Activated naive CD8-positive, alpha-beta T cell treated with anti-CD3 and anti-CD28 coated beads, Interleukin-2, amount 50 U/mL, for 16 hours (primary cell): Measurements from ENCODE around the gene CD1E.
"Not testable (repeated sequence)": the region's sequence is repeated elsewhere in the genome, so short reads cannot be mapped to it uniquely, and the experiment has no call there.

Experiments used
- DNase-seq: peaks from one replicate; pipeline ENCODE4 v3.0.0-alpha.2; 2020; ENCODE audit warnings: low read depth, low spot score

CD1E gene

DNA sequence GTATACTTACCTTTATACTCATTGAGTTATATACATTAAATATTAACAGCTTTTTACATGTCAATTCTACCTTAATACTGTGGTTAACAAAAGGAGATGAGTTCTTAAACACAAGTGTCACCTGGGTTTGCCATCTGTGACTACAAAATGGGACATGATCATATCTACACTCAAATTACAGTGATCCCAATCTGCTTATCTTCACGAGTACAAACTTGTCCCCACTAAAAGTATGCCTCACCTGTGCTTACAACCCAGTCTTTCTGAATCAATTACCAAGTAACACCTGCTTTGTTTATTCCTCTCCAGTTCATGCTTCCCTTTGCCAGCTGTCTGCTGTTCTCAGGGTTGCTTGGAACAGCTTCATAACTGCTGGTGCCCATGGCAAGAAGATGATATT, 8.8 kb downstream of the CD1E start:
- DNase-seq: no peak

DNA sequence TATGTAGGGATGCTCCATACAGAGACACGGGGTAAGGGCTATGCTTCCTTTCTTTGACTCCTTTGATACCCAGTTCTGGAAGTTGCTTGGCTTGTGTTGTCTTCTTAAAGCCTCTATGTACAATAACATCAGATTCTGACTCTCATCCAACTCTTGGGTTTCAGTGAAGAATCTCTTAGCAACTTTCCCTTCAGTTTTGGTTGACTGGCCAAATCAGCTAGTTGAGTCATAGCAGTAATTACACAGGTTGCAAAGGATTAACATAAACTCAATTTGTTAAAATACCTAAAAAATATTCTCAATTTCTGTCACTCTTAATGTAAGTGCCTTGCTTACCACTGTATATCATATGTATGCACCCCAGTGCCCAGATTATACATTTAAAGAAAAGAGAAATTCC, 9.2 kb downstream of the CD1E start:
- DNase-seq: no peak

DNA sequence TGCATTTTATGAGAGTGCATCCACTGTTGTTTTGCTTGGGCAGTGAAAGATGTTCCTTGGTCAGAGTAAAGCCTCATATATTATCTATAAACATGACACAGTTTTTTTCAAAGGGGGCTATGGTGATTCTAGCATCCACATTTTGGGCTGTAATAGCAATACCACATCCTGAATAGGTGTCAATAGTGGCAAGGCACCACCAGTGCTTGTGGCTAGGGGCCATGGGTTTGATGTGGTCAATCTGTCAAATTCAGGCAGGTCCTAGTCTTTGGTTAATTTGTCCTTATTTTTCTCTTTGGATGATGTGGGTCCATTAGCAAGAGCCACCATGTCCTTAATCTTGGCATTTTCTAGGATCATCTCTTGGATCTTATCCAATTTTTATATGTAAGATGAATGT, 13.1 kb downstream of the CD1E start:
- no peak for DNase-seq

DNA sequence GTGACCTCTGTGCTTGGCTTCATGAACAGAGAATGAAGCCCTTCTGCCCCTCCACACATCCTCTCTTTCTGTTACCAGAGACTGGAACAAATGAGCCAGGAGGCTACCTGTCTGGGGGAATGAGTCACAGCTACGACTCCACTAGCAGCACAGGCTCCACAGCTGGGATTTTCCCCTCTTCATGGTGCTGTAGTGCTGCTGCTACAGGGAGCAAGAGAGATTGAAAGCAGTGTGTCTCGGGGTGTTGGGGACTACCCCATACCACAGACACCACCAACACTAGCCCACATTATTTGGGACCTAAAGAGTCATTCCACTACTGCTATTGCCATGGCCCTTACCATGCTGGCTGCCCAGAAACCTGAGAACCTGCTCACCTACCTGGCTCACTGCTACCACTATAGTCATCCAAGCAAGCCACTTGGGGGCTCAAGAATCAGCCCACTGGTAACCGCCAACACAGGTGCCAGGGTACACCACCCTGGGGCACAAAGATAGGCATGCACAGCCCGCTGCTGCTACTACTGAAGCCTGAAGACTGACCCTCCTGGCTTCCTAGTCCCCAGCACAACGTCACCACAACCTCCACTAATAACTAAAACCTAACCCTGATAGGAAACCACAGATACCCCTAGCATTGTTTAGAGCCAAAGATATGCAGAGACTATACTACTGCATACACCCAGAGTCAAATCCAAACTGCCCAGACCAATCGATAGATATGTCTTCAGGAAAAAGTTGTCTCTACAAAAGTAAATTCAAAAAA, 17.7 kb downstream of the CD1E start:
- DNase-seq: no peak

DNA sequence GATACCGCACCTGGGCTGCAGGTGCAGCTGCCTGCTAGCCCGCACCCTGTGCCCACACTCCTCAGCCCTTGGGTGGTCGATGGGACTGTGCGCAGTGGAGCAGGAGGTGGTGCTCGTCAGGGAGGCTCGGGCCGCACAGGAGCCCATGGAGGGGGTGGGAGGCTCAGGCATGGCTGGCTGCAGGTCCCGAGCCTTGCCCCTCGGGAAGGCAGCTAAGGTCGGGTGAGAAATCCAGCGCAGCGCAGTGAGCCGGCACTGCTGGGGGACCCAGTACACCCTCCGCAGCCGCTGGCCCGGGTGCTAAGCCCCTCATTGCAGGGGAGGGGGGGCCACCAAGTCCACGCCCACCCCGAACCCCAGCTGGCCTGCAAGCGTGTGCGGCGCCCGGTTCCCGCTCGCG, 20.4 kb downstream of the CD1E start:
- DNase-seq: not testable (repeated sequence)

DNA sequence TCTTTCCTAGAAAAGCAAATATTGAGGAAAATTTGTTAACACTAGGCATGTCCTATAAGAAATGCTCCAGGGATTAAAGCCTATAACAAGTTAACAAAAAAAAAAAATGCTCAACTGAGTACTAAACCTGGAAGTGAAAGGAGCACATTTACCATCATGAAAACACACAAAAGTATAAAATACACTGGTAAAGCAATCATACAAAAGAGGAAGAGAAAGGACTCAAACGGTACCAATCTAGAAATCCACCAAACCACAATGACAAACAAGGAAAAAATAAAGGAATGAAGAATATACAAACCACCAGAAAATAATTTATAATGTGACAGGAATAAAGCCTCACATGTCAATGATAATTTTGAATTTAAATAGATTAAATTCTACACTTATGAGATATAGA, 21.2 kb downstream of the CD1E start:
- DNase-seq: no peak

- DNase-seq: no peak
These were observed 36.6 kb downstream of the CD1E start for GRCh38 chr1:158390331-158390730.

DNA sequence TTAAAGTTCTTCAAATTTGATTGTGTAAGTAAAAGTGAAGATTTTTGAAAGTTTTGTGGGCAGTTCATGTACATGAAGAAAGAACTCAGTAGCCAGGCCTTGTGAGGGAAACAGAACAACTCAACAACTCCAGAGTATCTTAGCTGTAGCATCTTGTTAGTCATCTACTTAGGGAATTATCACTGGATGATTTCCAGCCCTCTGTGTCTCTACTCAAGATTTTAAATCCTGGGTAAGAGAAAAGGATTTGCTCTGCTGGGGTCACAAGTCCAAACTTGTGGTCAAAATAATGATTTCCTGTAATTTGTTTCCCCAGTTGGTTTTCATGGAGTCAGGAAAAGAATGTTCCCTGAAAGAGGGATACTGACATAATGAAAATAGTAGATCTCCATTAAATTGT, 37.4 kb downstream of the CD1E start:
- no peak for DNase-seq

DNA sequence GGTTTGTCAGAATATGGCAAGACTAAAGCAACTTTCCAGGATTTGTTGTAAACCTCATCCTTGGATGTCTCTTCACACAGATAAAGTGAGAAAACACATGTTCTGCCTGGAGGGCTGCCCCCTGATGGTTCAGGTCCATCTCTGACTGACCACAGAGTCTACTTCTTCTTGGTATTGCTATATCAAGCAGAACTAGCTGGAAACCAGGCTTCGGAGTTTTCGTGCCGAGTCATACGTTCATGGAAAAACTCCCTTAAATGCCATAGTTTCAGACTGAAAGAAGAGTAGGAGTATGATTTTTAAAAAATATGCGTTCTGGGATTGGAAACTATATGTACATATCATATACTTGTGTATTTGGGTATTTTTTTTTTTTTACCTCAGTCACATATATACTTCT, 39.8 kb downstream of the CD1E start:
- DNase-seq: no peak

GRCh38 chr1:158396646-158397045, 43.0 kb downstream of the CD1E start:
- DNase-seq: no peak

GRCh38 chr1:158398818-158399514, 45.3 kb downstream of the CD1E start, which contains the start of gene OR10T2:
Gene OR10T2, minus strand, starts transcription at chr1:158399466. Its CDS starts 0 bp downstream, at chr1:158399466.
- no peak for DNase-seq

GRCh38 chr1:158400871-158401270, 47.2 kb downstream of the CD1E start:
- no peak for DNase-seq

DNA sequence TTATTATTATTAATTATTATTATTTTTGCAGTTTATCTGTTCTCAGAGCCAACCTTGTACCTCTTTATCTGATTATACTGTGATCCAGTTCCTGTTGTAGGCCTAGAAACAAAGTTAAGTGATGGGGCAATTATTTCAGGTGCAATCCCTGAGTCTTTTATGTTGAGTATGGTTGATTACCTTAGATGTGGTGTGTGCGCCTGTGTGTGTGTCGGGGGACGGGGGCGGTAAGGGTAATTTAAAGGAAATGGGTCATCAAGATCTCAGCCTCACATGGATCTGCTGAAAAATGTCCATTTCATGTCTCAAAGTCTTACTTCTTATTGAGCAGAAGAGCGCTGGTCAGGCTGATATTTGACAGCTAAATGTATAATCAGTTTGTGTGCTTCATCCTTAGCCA, 53.4 kb downstream of the CD1E start:
- no peak for DNase-seq
